ENCODE measurements around the gene FAM210A.

The FAM210A gene

GRCh38 chr18:13621886-13622619 lies 104.3 kb downstream of the FAM210A start:
- no peak for DNase-seq (ENCODE audit: low read depth in 2 of 2)

DNA sequence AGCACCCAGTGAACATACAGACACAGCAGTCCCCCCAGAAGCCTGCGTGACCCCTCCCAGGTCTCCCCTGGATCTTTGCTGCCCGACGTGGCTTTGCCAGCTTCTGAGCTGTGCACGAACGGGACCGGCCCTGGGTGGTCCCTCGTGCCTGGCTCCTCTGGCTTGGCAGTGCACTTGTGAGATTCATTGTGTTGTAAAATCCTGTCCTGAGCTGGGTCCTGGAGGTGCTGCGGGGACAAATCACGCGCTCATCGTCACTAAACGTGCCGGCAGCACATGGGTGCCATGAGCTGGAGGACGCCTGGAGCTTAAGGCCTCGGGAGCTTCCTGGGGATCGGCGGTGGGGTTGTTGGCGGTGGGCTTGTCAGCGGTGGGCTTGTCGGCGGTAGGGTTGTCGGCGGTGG lies 104.9 kb downstream of the FAM210A start:
- DNase-seq (ENCODE audit: low read depth in 2 of 2), result no peak

- no peak for DNase-seq (ENCODE audit: low read depth in 2 of 2)
Observed at GRCh38 chr18:13620818-13621445, 105.4 kb downstream of the FAM210A start.

DNA sequence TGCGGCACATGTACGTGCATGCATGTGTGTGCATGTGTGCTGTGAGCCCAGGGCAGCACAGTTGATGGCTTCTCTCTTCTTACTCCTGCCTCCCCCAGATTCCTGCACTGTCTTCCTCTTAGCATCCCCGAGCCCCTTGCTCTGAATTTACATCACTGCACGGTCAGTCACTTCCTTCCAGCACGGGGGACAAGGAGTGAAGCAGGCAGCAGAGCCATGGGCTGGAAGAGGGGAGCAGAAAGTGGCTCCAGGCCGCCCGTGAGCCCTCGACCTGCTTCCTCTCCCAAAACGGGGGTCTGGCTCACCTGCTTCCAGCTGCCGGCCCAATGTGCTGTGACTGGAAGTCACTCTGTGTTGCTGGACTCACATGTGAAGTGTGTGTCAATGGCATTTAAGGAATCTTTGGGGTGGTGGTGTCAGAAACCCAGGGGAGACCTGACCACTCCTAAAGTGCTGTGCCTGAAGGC lies 106.1 kb downstream of the FAM210A start:
- no peak for DNase-seq (ENCODE audit: low read depth in 2 of 2)

DNA sequence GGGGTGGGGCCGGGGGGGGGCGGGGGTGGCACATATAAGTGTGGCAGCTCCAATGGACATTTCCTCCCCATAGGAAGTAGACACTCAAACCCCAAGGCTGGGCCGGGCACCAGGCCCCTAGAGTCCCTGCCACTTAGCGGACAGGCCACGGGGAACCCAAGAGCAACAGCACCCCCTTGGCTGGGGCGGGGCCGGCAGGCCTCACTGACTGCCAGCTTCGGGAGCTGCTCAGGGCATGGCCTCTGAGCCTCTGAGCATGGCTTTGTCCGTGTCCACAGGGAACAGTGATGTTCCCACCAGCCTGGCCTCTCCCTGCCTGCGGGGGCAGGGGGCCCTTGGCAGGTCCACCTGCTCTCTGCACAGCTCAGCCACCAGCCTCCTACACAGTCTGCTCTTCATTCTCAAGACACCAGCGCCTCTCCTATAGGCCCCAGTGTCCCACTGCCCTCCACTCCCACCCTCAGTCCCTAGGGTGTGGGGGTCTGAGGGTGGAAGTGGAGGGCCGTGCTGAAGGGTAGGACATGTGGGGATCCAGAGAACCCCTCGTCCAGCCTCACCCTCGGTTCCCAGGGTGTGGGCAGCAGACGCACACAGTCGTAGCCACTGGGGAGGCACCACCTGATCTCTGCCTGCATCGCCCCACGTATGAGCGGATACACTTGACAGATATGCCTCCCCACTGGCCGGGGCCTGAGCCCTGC lies 106.7 kb downstream of the FAM210A start:
- no peak for DNase-seq (ENCODE audit: low read depth in 2 of 2)

- no peak for DNase-seq (ENCODE audit: low read depth in 2 of 2)
Observed at GRCh38 chr18:13618760-13619438, 107.5 kb downstream of the FAM210A start.

DNA sequence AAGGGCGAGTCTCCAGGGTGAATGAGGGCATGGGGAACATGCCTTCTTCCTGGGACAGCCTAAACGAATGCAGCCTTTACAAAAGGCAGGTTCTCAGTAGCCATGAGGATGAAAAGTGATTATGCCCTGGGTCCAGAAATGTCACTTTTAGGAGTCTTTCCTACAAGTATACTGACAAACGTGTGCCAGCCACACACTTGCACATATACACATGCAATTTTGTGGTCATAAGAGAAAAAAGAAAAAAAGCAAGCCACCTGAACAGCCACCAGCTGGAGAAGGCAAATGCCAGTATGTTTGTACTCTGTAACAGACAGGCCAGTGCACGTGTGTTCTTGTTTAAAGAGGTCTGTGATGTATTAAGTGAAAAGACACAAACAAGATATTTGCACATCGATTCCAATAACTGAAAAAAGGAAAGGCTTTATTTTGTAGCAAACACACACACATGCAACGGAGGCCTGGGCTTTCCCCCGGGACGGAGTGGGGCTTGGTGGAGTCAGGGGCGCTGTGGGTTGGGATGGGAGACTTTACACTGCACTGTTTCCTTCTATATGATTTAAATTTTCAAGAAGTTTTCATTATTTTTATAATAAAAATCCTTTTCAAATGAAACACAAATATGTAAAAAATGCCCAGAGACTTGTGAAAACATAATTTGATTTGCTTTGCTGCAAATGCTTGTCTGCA lies 108.4 kb downstream of the FAM210A start:
- DNase-seq (ENCODE audit: low read depth in 2 of 2), result no peak

- no peak for DNase-seq (ENCODE audit: low read depth in 2 of 2)
Observed at GRCh38 chr18:13616525-13617035, 109.8 kb downstream of the FAM210A start.

DNA sequence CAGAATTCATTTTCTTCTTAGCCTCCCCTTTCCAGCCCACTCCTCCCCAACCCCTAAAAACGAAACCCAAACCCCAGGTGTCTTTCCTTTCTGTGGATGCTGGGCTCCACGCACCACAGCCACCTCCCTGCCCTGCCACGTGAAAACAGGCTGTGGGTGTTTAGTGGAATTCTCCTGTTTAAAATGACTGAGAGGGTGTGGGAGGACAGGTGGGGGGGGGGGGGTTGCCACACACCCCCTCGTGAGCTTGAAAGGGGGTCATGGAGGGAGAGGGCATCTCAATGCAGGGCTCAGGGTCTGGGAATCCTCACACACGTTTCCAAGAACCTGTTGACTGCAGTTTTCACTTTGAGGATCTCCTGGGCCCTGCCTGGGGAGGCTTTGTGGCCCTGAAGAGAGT lies 110.3 kb downstream of the FAM210A start:
- DNase-seq (ENCODE audit: low read depth in 2 of 2), result no peak

DNA sequence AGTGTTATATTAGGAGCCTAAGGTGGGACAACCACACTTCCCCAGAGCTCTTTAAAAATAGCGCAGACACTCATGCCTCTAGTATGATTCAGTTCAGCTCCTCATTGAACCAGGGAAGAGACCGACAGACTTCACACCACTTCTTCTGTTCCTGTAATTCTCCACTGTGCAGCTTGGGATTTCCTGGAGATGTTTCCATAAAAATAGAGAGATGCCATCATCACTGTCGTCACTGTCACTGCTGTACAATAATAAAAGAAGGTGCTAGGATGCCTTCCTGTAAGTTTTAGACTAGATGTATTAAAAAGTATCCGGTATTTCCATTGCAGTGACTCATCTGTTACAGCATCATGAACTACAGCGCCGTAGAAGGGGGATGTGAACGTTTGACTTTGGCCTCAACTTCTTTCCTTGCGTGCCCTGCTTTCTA lies 110.9 kb downstream of the FAM210A start:
- DNase-seq (ENCODE audit: low read depth in 2 of 2), result no peak

- DNase-seq (ENCODE audit: low read depth in 2 of 2), result no peak
Observed at GRCh38 chr18:13614641-13615288, 111.6 kb downstream of the FAM210A start.

- DNase-seq (ENCODE audit: low read depth in 2 of 2), result no peak
Observed at GRCh38 chr18:13613591-13614501, 112.5 kb downstream of the FAM210A start.
